Measurements from ENCODE around the gene GDAP1L1. TPM values are rescaled to one million over a fixed set of nuclear protein-coding genes. Genes with fewer than 3 reads are reported as not detected.

The GDAP1L1 gene
- total and polyA plus RNA-seq, 2 of the 4 experiments (the other 2 are of a cell fraction): not detected

DNA sequence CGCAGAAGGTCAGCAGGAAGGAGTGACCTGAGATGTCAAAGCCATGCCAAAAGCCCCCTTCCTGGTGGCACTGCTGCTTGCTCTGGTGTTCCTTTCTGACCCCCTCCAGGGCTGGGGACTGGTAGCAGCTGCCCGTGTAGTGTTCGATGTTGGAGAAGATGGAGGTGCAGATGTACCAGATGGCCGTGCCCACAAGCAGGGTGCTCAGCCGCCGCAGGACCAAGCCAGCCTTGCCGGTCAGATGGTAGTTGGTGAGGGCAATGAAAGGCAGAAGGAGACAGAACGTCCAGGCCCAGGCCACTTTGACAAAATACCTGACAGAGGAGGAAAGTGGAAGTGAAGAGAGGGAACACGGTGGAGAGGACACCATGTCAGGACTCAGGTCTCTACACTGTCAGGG lies 59.8 kb downstream of the GDAP1L1 start:
- no TSS peak for BruUV-seq (replicated peaks)
- CTCF ChIA-PET: no interaction called here
- WGBS, 2 experiments (ENCODE audit: extremely low coverage in 2 of 2, insufficient read length in 1 of 2): 100% methylated on average over 4 of the region's 9 CpGs; no CpG with 5 or more reads in 1 of the 2 experiments

More for the DNA sequence above, 59.8 kb downstream of the GDAP1L1 start:
- Histone ChIP-seq H3K56ac (ENCODE audit: extremely low read depth, insufficient read depth, low read length) (no peak overlapping the region), H3K4me2 (ENCODE audit: low read depth, low read length) (no peak overlapping the region), H3K4me3 (ENCODE audit: insufficient read depth, low read depth, low read length) (no peak overlapping the region), H4K20me1 (ENCODE audit: insufficient read depth, low read length) (no peaks in the 10 kb centered on the region), H3K9ac (ENCODE audit: low read depth, low read length) (no peak overlapping the region), H3K79me1 (ENCODE audit: low read depth in 1 of 2, low read length in 2 of 2) (peaks cover 9 to 27% of the 10 kb centered on the region in 2 experiments; a peak in 3 of 4 replicates), H3K18ac (ENCODE audit: low read depth, low read length) (no peak overlapping the region), H3K23ac (ENCODE audit: low read depth, low read length) (no peak overlapping the region), H4K5ac (ENCODE audit: low read depth, low read length) (no peak overlapping the region), H3K14ac (replicated peaks; ENCODE audit: low read depth, low read length) (no peak overlapping the region), H4K8ac (ENCODE audit: low read depth in 2 of 2, low read length in 2 of 2) (no peak overlapping the region), H2AK9ac (replicated peaks; ENCODE audit: low read depth, low read length, poor library complexity) (peak overlapping the region; percentile 8), H2BK120ac (ENCODE audit: low read depth, low read length) (no peak overlapping the region), H3K9me1 (ENCODE audit: insufficient read depth, low read length) (peaks cover 3% of the 10 kb centered on the region; the same call in 1 of the 2 replicates), H2BK20ac (ENCODE audit: low read depth, low read length) (no peak overlapping the region), H2BK15ac (ENCODE audit: low read depth, low read length) (no peak overlapping the region), H3K36me3 (ENCODE audit: control insufficient read depth, insufficient read depth, low read length) (0 out of 2 replicates have a peak, but pooled peaks cover 1% of the 10 kb centered on the region), H2AFZ (replicated peaks; ENCODE audit: low read length, poor library complexity) (no peak overlapping the region), H3K27me3 (ENCODE audit: control insufficient read depth, insufficient read depth, low read length) (no peaks in the 10 kb centered on the region), H3K27ac (ENCODE audit: insufficient read depth, low read length) (no peak overlapping the region), H2AK5ac (ENCODE audit: low read depth, low read length) (no peak overlapping the region), H3K9me3 (ENCODE audit: control insufficient read depth, insufficient read depth, low read length) (no peaks in the 10 kb centered on the region), H2BK5ac (ENCODE audit: low read depth, low read length, poor library complexity, severe bottlenecking) (no peak overlapping the region), H3K4me1 (ENCODE audit: control insufficient read depth, insufficient read depth, low read length) (peaks cover 4% of the 10 kb centered on the region), H4K91ac (ENCODE audit: insufficient read depth, low read depth, low read length) (no peak overlapping the region), H3K4ac (ENCODE audit: low read depth, low read length) (no peak overlapping the region)
- DNase-seq (no peak), ATAC-seq (ENCODE audit: low read depth) (no peak)
- intact Hi-C loops (cut with micrococcal nuclease) (no loop called here), dilution Hi-C loops (cut with HindIII; ENCODE audit: low sequenced_read_pairs, unreplicated experiment) (no loop called here), in situ Hi-C loops (cut with MboI; ENCODE audit: low sequenced_read_pairs) (no loop called here)
- no peak for TF ChIP-seq NFE2L2 (IDR thresholded peaks at IDR 0.05; ENCODE audit: low read depth, low read length)
- TF ChIP-seq POLR2A (IDR thresholded peaks at IDR 0.05; ENCODE audit: low read depth, low read length): no peak
- TF ChIP-seq MAZ (IDR thresholded peaks at IDR 0.05; ENCODE audit: borderline replicate concordance, low read depth, low read length): no peak
- no peak for TF ChIP-seq CHD1 (IDR thresholded peaks at IDR 0.05; ENCODE audit: low read depth, low read length)
- TF ChIP-seq RCOR1 (IDR thresholded peaks at IDR 0.05; ENCODE audit: insufficient replicate concordance, low read length): no peak
- TF ChIP-seq FOS (IDR thresholded peaks at IDR 0.05; ENCODE audit: low read depth, low read length): no peak
- POLR2A ChIA-PET (ENCODE audit: unreplicated experiment): no interaction called here
